Measurements from ENCODE around the gene TCAIM. TPM values are rescaled to one million over a fixed set of nuclear protein-coding genes. Genes with fewer than 3 reads are reported as not detected.

The TCAIM gene, protein sequence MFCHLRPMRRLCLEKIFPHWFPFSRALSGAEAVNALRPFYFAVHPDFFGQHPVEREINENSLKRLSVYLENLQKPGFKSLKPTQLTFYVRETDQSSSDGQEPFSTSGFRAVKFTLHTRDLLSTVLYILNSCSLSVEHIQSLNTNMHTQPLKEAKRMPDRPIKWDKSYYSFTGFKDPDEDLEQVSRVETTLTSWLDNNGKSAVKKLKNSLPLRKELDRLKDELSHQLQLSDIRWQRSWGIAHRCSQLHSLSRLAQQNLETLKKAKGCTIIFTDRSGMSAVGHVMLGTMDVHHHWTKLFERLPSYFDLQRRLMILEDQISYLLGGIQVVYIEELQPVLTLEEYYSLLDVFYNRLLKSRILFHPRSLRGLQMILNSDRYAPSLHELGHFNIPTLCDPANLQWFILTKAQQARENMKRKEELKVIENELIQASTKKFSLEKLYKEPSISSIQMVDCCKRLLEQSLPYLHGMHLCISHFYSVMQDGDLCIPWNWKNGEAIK
- polyA plus RNA-seq = 31.2 and 38.1 TPM in 2 replicates
- 72.1 and 79.9 TPM in 2 replicates for polyA minus RNA-seq

DNA sequence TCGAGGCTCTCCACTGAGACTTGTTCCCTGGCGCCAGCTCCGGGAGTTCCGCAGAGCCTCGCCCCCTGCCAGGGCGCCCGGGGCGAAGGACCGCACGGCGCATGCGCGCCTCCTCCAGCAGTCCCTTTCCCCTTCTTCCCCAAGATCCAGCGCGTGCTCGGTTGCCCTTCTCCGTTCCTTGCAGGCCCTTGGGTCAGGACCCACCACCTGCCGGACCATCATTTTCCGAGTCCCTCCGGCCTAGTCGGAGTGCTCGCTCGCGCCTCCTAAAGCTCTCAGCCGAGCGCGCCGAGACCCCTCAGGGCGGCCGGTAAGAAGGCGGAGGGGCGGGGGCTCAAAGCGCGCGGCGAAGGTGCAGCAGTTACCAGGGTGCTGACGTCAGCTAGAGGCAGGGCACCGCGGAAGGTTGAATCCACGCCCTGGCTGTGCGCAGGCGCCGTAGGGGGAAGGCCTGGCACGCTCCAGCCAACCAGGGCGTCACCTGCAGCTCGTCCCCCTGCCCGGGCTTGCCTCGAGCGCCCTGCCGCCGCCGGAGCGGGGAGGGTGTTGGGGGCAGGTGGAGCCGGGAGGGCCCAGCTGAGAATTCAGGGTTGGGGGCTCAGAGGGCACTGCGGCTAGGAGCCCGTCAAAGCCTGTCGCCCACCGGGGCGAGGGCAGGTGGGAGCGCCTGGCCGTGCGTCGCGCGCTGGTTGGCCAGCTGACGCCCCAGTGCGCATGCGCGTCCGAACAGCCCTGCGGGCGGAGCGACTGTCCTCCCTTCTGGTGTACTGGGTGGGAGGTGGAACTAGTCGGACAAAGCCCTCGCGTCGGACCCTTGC lies at the start of gene TCAIM:
Gene TCAIM, plus strand, starts transcription at position 757 of the 818 bp plus-strand sequence. CDS start 16,017 bp downstream, outside the sequence.
- peak within 1 kb of the TSS; percentile 96 for H3K4me2 ChIP-seq (ENCODE audit: low read length)
- H3K79me2 ChIP-seq (replicated peaks; ENCODE audit: insufficient read depth, low read length) = peaks cover 28% of the 10 kb centered on the region
- TF ChIP-seq EP300 (conservative IDR thresholded peaks at IDR 0.05; ENCODE audit: poor library complexity, severe bottlenecking) (peak; percentile 84), RAD21 (conservative IDR thresholded peaks at IDR 0.05) (no peak), POLR2AphosphoS5 (IDR thresholded peaks at IDR 0.05) (peak; percentile 95), EZH2 (IDR thresholded peaks at IDR 0.05; ENCODE audit: borderline replicate concordance, insufficient read depth, low read length, poor library complexity, severe bottlenecking) (no peak), SMC3 (conservative IDR thresholded peaks at IDR 0.05; ENCODE audit: poor library complexity) (peak; percentile 20), TAF1 (IDR thresholded peaks at IDR 0.05; ENCODE audit: low read depth) (peak; percentile 77), MXI1 (conservative IDR thresholded peaks at IDR 0.05; ENCODE audit: poor library complexity, severe bottlenecking) (peak; percentile 89)
- TF ChIP-seq, protein P1, sequence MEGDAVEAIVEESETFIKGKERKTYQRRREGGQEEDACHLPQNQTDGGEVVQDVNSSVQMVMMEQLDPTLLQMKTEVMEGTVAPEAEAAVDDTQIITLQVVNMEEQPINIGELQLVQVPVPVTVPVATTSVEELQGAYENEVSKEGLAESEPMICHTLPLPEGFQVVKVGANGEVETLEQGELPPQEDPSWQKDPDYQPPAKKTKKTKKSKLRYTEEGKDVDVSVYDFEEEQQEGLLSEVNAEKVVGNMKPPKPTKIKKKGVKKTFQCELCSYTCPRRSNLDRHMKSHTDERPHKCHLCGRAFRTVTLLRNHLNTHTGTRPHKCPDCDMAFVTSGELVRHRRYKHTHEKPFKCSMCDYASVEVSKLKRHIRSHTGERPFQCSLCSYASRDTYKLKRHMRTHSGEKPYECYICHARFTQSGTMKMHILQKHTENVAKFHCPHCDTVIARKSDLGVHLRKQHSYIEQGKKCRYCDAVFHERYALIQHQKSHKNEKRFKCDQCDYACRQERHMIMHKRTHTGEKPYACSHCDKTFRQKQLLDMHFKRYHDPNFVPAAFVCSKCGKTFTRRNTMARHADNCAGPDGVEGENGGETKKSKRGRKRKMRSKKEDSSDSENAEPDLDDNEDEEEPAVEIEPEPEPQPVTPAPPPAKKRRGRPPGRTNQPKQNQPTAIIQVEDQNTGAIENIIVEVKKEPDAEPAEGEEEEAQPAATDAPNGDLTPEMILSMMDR (IDR thresholded peaks at IDR 0.05; ENCODE audit: poor library complexity, severe bottlenecking) = peak; percentile 52
- TF ChIP-seq, protein P2, sequence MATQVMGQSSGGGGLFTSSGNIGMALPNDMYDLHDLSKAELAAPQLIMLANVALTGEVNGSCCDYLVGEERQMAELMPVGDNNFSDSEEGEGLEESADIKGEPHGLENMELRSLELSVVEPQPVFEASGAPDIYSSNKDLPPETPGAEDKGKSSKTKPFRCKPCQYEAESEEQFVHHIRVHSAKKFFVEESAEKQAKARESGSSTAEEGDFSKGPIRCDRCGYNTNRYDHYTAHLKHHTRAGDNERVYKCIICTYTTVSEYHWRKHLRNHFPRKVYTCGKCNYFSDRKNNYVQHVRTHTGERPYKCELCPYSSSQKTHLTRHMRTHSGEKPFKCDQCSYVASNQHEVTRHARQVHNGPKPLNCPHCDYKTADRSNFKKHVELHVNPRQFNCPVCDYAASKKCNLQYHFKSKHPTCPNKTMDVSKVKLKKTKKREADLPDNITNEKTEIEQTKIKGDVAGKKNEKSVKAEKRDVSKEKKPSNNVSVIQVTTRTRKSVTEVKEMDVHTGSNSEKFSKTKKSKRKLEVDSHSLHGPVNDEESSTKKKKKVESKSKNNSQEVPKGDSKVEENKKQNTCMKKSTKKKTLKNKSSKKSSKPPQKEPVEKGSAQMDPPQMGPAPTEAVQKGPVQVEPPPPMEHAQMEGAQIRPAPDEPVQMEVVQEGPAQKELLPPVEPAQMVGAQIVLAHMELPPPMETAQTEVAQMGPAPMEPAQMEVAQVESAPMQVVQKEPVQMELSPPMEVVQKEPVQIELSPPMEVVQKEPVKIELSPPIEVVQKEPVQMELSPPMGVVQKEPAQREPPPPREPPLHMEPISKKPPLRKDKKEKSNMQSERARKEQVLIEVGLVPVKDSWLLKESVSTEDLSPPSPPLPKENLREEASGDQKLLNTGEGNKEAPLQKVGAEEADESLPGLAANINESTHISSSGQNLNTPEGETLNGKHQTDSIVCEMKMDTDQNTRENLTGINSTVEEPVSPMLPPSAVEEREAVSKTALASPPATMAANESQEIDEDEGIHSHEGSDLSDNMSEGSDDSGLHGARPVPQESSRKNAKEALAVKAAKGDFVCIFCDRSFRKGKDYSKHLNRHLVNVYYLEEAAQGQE (IDR thresholded peaks at IDR 0.05; ENCODE audit: borderline replicate concordance) = peak; percentile 92
- peak within 1 kb of the TSS; percentile 91 for H3K9ac ChIP-seq (ENCODE audit: low read length)
- H3K4me3 ChIP-seq (ENCODE audit: low read length) = peak within 1 kb of the TSS; percentile 67
- H3K9me3 ChIP-seq (ENCODE audit: low read length) = no peaks in the 10 kb centered on the region
- peak within 1 kb of the TSS; percentile 94 for H3K27ac ChIP-seq (ENCODE audit: low read length)
- no peaks in the 10 kb centered on the region for H3F3A ChIP-seq (ENCODE audit: insufficient read depth, low read length, poor library complexity, severe bottlenecking)
- H4K20me1 ChIP-seq (ENCODE audit: insufficient read depth) = no peaks in the 10 kb centered on the region
- no peaks in the 10 kb centered on the region for H3K36me3 ChIP-seq (ENCODE audit: insufficient read depth, low read length)
- H2AFZ ChIP-seq (ENCODE audit: low read depth, low read length) = peak within 1 kb of the TSS; percentile 83
- no peaks in the 10 kb centered on the region for H3K9me2 ChIP-seq (ENCODE audit: insufficient read depth, low read length)
- H3K27me3 ChIP-seq (ENCODE audit: insufficient read depth, low read depth, low read length) = no peaks in the 10 kb centered on the region

DNA sequence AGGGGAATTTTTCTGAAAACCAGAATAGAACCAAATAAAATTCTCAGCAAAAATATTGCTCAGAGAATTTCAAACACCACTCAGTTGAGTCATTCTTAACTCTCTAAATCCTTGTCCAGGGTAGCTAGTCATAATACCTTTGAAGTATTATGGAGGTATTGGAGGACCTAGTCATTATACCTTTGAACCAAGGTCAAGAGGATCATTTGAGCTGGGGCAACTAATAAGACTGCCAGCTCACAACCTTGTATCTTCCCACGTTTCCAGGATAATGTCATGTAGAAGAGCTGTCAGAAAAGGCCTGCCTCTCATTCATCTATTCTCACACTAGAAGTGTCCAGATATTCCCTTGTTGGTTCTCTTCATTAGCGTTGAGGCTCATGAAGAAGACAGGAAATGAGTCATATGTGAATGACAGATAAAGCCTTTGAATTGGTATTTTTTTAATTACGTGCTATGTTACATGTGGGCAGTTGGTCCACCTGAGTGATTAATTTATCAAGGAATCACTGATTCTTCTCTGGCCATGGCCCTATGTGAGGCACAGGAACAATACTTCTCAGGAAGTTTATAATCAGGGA lies 48.6 kb upstream of the TCAIM start:
- Histone ChIP-seq H3K36me3 (ENCODE audit: insufficient read depth, low read length) (no peaks in the 10 kb centered on the region), H3K4me3 (ENCODE audit: low read length) (no peak overlapping the region), H3K27ac (ENCODE audit: low read length) (no peak overlapping the region), H3K79me2 (replicated peaks; ENCODE audit: insufficient read depth, low read length) (no peaks in the 10 kb centered on the region), H3K9ac (ENCODE audit: low read length) (no peak overlapping the region), H3F3A (ENCODE audit: insufficient read depth, low read length, poor library complexity, severe bottlenecking) (no peaks in the 10 kb centered on the region), H3K4me2 (ENCODE audit: low read length) (no peak overlapping the region), H3K27me3 (ENCODE audit: insufficient read depth, low read depth, low read length) (no peaks in the 10 kb centered on the region), H3K9me3 (ENCODE audit: low read length) (no peaks in the 10 kb centered on the region), H4K20me1 (ENCODE audit: insufficient read depth) (no peaks in the 10 kb centered on the region), H2AFZ (ENCODE audit: low read depth, low read length) (no peak overlapping the region), H3K9me2 (ENCODE audit: insufficient read depth, low read length) (no peaks in the 10 kb centered on the region)
- TF ChIP-seq, protein P1 (IDR thresholded peaks at IDR 0.05; ENCODE audit: poor library complexity, severe bottlenecking) = no peak
- TF ChIP-seq EP300 (conservative IDR thresholded peaks at IDR 0.05; ENCODE audit: poor library complexity, severe bottlenecking) (no peak), MXI1 (conservative IDR thresholded peaks at IDR 0.05; ENCODE audit: poor library complexity, severe bottlenecking) (no peak), RAD21 (conservative IDR thresholded peaks at IDR 0.05) (no peak), POLR2AphosphoS5 (IDR thresholded peaks at IDR 0.05) (no peak), TAF1 (IDR thresholded peaks at IDR 0.05; ENCODE audit: low read depth) (no peak), EZH2 (IDR thresholded peaks at IDR 0.05; ENCODE audit: borderline replicate concordance, insufficient read depth, low read length, poor library complexity, severe bottlenecking) (no peak), SMC3 (conservative IDR thresholded peaks at IDR 0.05; ENCODE audit: poor library complexity) (no peak)
- TF ChIP-seq, protein P2 (IDR thresholded peaks at IDR 0.05; ENCODE audit: borderline replicate concordance) = no peak

Measured in neural cell (in vitro differentiated cells).